Nasal cavity respiratory epithelium epithelial cell of viscerocranial mucosa (primary cell): ENCODE results near the gene PKIG. TPM values are rescaled to one million over a fixed set of nuclear protein-coding genes. Genes with fewer than 3 reads are reported as not detected.

Experiments
- total RNA-seq: library from RNA; depleted of rRNA; stranded (reverse); fragments of >200 nt; gene quantifications from 2 replicates; pipeline ENCODE4 v1.2.3, GENCODE V29; 2014

The PKIG gene
- 6.8 and 7.5 TPM in 2 replicates for total RNA-seq

GRCh38 chr20:44582311-44583025 is at the start of gene PKIG:
PKIG (plus strand) TSS chr20:44582579; CDS start chr20:44614557, 31,978 bp downstream.

GRCh38 chr20:44651684-44652423 is 69.5 kb downstream of the PKIG start, which contains the start of gene ADA:
ADA (minus strand) TSS chr20:44651699; CDS start chr20:44651607, 92 bp downstream.

Other genes starting within 250 kb of the PKIG start
- gene R3HDML, start 245.5 kb upstream of the PKIG start, total RNA-seq = not detected in 2 replicates
- not detected in 2 replicates for gene HNF4A, start 226.9 kb upstream of the PKIG start, total RNA-seq
- gene TTPAL, start 106.7 kb upstream of the PKIG start, total RNA-seq = 15.7 and 27.3 TPM in 2 replicates
- 96.0 and 118 TPM in 2 replicates for gene SERINC3, start 60.5 kb upstream of the PKIG start, total RNA-seq
- 9.9 and 26.8 TPM in 2 replicates for gene ADA, start 69.1 kb downstream of the PKIG start, total RNA-seq
- not detected in 2 replicates for gene CCN5, start 132.8 kb downstream of the PKIG start, total RNA-seq
- gene KCNK15, start 163.3 kb downstream of the PKIG start, total RNA-seq = 0.14 and 0.34 TPM in 2 replicates
- gene RIMS4, start 228.0 kb downstream of the PKIG start, total RNA-seq = not detected in 2 replicates